ENCODE results near the gene ARPC5L.
"Not testable (repeated sequence)": the region's sequence is repeated elsewhere in the genome, so short reads cannot be mapped to it uniquely, and the experiment has no call there.

Gene ARPC5L

GRCh38 chr9:124899845-124900244, 37.9 kb downstream of the ARPC5L start:
- no peak overlapping the region for H3K4me3 ChIP-seq (ENCODE audit: control insufficient read depth in 1 of 7, extremely low read depth in 1 of 7, insufficient read depth in 4 of 7, low read depth in 2 of 7, low read length in 6 of 7)
- peaks cover 9 to 50% (median 33%) of the 10 kb centered on the region in 4 experiments for H3K36me3 ChIP-seq (ENCODE audit: control insufficient read depth in 4 of 4, insufficient read depth in 4 of 4, low read length in 3 of 4)
- 85% methylated on average over 4 of the region's 9 CpGs for WGBS (ENCODE audit: insufficient coverage)
- ChIA-PET CTCF (interaction anchor here (2.9 kb wide), 1 partner anchor 9 kb away, joined by 16 read pairs; no protein-coding TSS in a partner anchor), POLR2A (no interaction called here)
- no peaks in the 10 kb centered on the region for H3K27me3 ChIP-seq (replicated peaks in 2 of 5; ENCODE audit: control insufficient read depth in 4 of 5, insufficient read depth in 5 of 5, low read length in 4 of 5)
- DNase-seq: peak in 1 of 3 donors; percentile 8
- no peaks in the 10 kb centered on the region for H3K4me1 ChIP-seq (ENCODE audit: control extremely low read depth in 1 of 4, control insufficient read depth in 4 of 4, insufficient read depth in 4 of 4, low read length in 3 of 4)
- no peaks in the 10 kb centered on the region for H3K9me3 ChIP-seq (ENCODE audit: control extremely low read depth in 1 of 5, control insufficient read depth in 4 of 5, insufficient read depth in 2 of 5, low read depth in 1 of 5, low read length in 4 of 5)
- H3K27ac ChIP-seq (ENCODE audit: insufficient read depth in 1 of 2, low read depth in 1 of 2, low read length in 2 of 2, poor library complexity in 1 of 2, severe bottlenecking in 2 of 2): no peak overlapping the region

- CTCF ChIA-PET: no interaction called here
- no peaks in the 10 kb centered on the region for H3K9me3 ChIP-seq (ENCODE audit: control extremely low read depth in 1 of 5, control insufficient read depth in 4 of 5, insufficient read depth in 2 of 5, low read depth in 1 of 5, low read length in 4 of 5)
- no peak for DNase-seq
- no peak overlapping the region for H3K27ac ChIP-seq (ENCODE audit: insufficient read depth in 1 of 2, low read depth in 1 of 2, low read length in 2 of 2, poor library complexity in 1 of 2, severe bottlenecking in 2 of 2)
- no peaks in the 10 kb centered on the region for H3K4me1 ChIP-seq (ENCODE audit: control extremely low read depth in 1 of 4, control insufficient read depth in 4 of 4, insufficient read depth in 4 of 4, low read length in 3 of 4)
- no peaks in the 10 kb centered on the region for H3K27me3 ChIP-seq (replicated peaks in 2 of 5; ENCODE audit: control insufficient read depth in 4 of 5, insufficient read depth in 5 of 5, low read length in 4 of 5)
- POLR2A ChIA-PET: no interaction called here
- no peak overlapping the region for H3K4me3 ChIP-seq (ENCODE audit: control insufficient read depth in 1 of 7, extremely low read depth in 1 of 7, insufficient read depth in 4 of 7, low read depth in 2 of 7, low read length in 6 of 7)
- no CpG with 5 or more reads among the region's 1 CpG for WGBS (ENCODE audit: insufficient coverage)
- peaks cover 7 to 42% (median 23%) of the 10 kb centered on the region in 4 experiments for H3K36me3 ChIP-seq (ENCODE audit: control insufficient read depth in 4 of 4, insufficient read depth in 4 of 4, low read length in 3 of 4)
Observed at GRCh38 chr9:124906966-124907365, 45.0 kb downstream of the ARPC5L start.

- POLR2A ChIA-PET: interaction anchor here (0.6 to 0.7 kb wide), 2 partner anchors 9 to 53 kb away, joined by 3 read pairs; no protein-coding TSS in a partner anchor
- no peak overlapping the region for H3K4me3 ChIP-seq (ENCODE audit: control insufficient read depth in 1 of 7, extremely low read depth in 1 of 7, insufficient read depth in 4 of 7, low read depth in 2 of 7, low read length in 6 of 7)
- no peaks in the 10 kb centered on the region for H3K4me1 ChIP-seq (ENCODE audit: control extremely low read depth in 1 of 4, control insufficient read depth in 4 of 4, insufficient read depth in 4 of 4, low read length in 3 of 4)
- no CpG with 5 or more reads among the region's 2 CpGs for WGBS (ENCODE audit: insufficient coverage)
- DNase-seq: no peak
- H3K27ac ChIP-seq (ENCODE audit: insufficient read depth in 1 of 2, low read depth in 1 of 2, low read length in 2 of 2, poor library complexity in 1 of 2, severe bottlenecking in 2 of 2): no peak overlapping the region
- no peaks in the 10 kb centered on the region for H3K9me3 ChIP-seq (ENCODE audit: control extremely low read depth in 1 of 5, control insufficient read depth in 4 of 5, insufficient read depth in 2 of 5, low read depth in 1 of 5, low read length in 4 of 5)
- peaks cover 7 to 44% (median 25%) of the 10 kb centered on the region in 4 experiments for H3K36me3 ChIP-seq (ENCODE audit: control insufficient read depth in 4 of 4, insufficient read depth in 4 of 4, low read length in 3 of 4)
- CTCF ChIA-PET: interaction anchor here (1.0 kb wide), 1 partner anchor 58 kb away, joined by 4 read pairs; no protein-coding TSS in a partner anchor
- H3K27me3 ChIP-seq (replicated peaks in 2 of 5; ENCODE audit: control insufficient read depth in 4 of 5, insufficient read depth in 5 of 5, low read length in 4 of 5): no peaks in the 10 kb centered on the region
Observed at GRCh38 chr9:124908098-124908497, 46.2 kb downstream of the ARPC5L start.

- no peak overlapping the region for H3K4me3 ChIP-seq (ENCODE audit: control insufficient read depth in 1 of 7, extremely low read depth in 1 of 7, insufficient read depth in 4 of 7, low read depth in 2 of 7, low read length in 6 of 7)
- ChIA-PET CTCF (interaction anchor here (0.5 to 1.4 kb wide), 2 partner anchors 18 to 282 kb away, joined by 3 read pairs; no protein-coding TSS in a partner anchor), POLR2A (no interaction called here)
- H3K36me3 ChIP-seq (ENCODE audit: control insufficient read depth in 4 of 4, insufficient read depth in 4 of 4, low read length in 3 of 4): peaks cover 5 to 55% (median 37%) of the 10 kb centered on the region in 4 experiments
- H3K9me3 ChIP-seq (ENCODE audit: control extremely low read depth in 1 of 5, control insufficient read depth in 4 of 5, insufficient read depth in 2 of 5, low read depth in 1 of 5, low read length in 4 of 5): no peaks in the 10 kb centered on the region
- no peaks in the 10 kb centered on the region for H3K4me1 ChIP-seq (ENCODE audit: control extremely low read depth in 1 of 4, control insufficient read depth in 4 of 4, insufficient read depth in 4 of 4, low read length in 3 of 4)
- 100% methylated on average over 1 of the region's 1 CpG for WGBS (ENCODE audit: insufficient coverage)
- no peak for DNase-seq
- no peaks in the 10 kb centered on the region for H3K27me3 ChIP-seq (replicated peaks in 2 of 5; ENCODE audit: control insufficient read depth in 4 of 5, insufficient read depth in 5 of 5, low read length in 4 of 5)
- no peak overlapping the region for H3K27ac ChIP-seq (ENCODE audit: insufficient read depth in 1 of 2, low read depth in 1 of 2, low read length in 2 of 2, poor library complexity in 1 of 2, severe bottlenecking in 2 of 2)
Observed at GRCh38 chr9:124911766-124912165, 49.8 kb downstream of the ARPC5L start.

- ChIA-PET CTCF (no interaction called here), POLR2A (no interaction called here)
- H3K4me3 ChIP-seq (ENCODE audit: control insufficient read depth in 1 of 7, extremely low read depth in 1 of 7, insufficient read depth in 4 of 7, low read depth in 2 of 7, low read length in 6 of 7): no peak overlapping the region
- no peak for DNase-seq
- no peaks in the 10 kb centered on the region for H3K9me3 ChIP-seq (ENCODE audit: control extremely low read depth in 1 of 5, control insufficient read depth in 4 of 5, insufficient read depth in 2 of 5, low read depth in 1 of 5, low read length in 4 of 5)
- WGBS (ENCODE audit: insufficient coverage): no CpG with 5 or more reads among the region's 2 CpGs
- H3K27me3 ChIP-seq (replicated peaks in 2 of 5; ENCODE audit: control insufficient read depth in 4 of 5, insufficient read depth in 5 of 5, low read length in 4 of 5): no peaks in the 10 kb centered on the region
- H3K27ac ChIP-seq (ENCODE audit: insufficient read depth in 1 of 2, low read depth in 1 of 2, low read length in 2 of 2, poor library complexity in 1 of 2, severe bottlenecking in 2 of 2): no peak overlapping the region
- no peaks in the 10 kb centered on the region for H3K4me1 ChIP-seq (ENCODE audit: control extremely low read depth in 1 of 4, control insufficient read depth in 4 of 4, insufficient read depth in 4 of 4, low read length in 3 of 4)
- H3K36me3 ChIP-seq (ENCODE audit: control insufficient read depth in 4 of 4, insufficient read depth in 4 of 4, low read length in 3 of 4): peaks cover 3 to 53% (median 31%) of the 10 kb centered on the region in 4 experiments
Observed at GRCh38 chr9:124913378-124913777, 51.4 kb downstream of the ARPC5L start.

GRCh38 chr9:124914753-124915405, 52.9 kb downstream of the ARPC5L start:
- H3K4me3 ChIP-seq (ENCODE audit: control insufficient read depth in 1 of 7, extremely low read depth in 1 of 7, insufficient read depth in 4 of 7, low read depth in 2 of 7, low read length in 6 of 7): no peak overlapping the region
- H3K9me3 ChIP-seq (ENCODE audit: control extremely low read depth in 1 of 5, control insufficient read depth in 4 of 5, insufficient read depth in 2 of 5, low read depth in 1 of 5, low read length in 4 of 5): no peaks in the 10 kb centered on the region
- no peak for DNase-seq
- H3K27me3 ChIP-seq (replicated peaks in 2 of 5; ENCODE audit: control insufficient read depth in 4 of 5, insufficient read depth in 5 of 5, low read length in 4 of 5): no peaks in the 10 kb centered on the region
- H3K36me3 ChIP-seq (ENCODE audit: control insufficient read depth in 4 of 4, insufficient read depth in 4 of 4, low read length in 3 of 4): peaks cover 6 to 58% (median 40%) of the 10 kb centered on the region in 4 experiments
- CTCF ChIA-PET: no interaction called here
- no peaks in the 10 kb centered on the region for H3K4me1 ChIP-seq (ENCODE audit: control extremely low read depth in 1 of 4, control insufficient read depth in 4 of 4, insufficient read depth in 4 of 4, low read length in 3 of 4)
- 90% methylated on average over 4 of the region's 5 CpGs for WGBS (ENCODE audit: insufficient coverage)
- peak overlapping the region in 1 of 2 experiments; percentile 5 for H3K27ac ChIP-seq (ENCODE audit: insufficient read depth in 1 of 2, low read depth in 1 of 2, low read length in 2 of 2, poor library complexity in 1 of 2, severe bottlenecking in 2 of 2)
- POLR2A ChIA-PET: no interaction called here

- H3K27me3 ChIP-seq (replicated peaks in 2 of 5; ENCODE audit: control insufficient read depth in 4 of 5, insufficient read depth in 5 of 5, low read length in 4 of 5); H3K27ac ChIP-seq (ENCODE audit: insufficient read depth in 1 of 2, low read depth in 1 of 2, low read length in 2 of 2, poor library complexity in 1 of 2, severe bottlenecking in 2 of 2); H3K9me3 ChIP-seq (ENCODE audit: control extremely low read depth in 1 of 5, control insufficient read depth in 4 of 5, insufficient read depth in 2 of 5, low read depth in 1 of 5, low read length in 4 of 5); DNase-seq; H3K4me1 ChIP-seq (ENCODE audit: control extremely low read depth in 1 of 4, control insufficient read depth in 4 of 4, insufficient read depth in 4 of 4, low read length in 3 of 4); H3K4me3 ChIP-seq (ENCODE audit: control insufficient read depth in 1 of 7, extremely low read depth in 1 of 7, insufficient read depth in 4 of 7, low read depth in 2 of 7, low read length in 6 of 7); CTCF ChIA-PET; POLR2A ChIA-PET: not testable (repeated sequence)
- WGBS (ENCODE audit: insufficient coverage): 100% methylated on average over 5 of the region's 6 CpGs
- H3K36me3 ChIP-seq (ENCODE audit: control insufficient read depth in 4 of 4, insufficient read depth in 4 of 4, low read length in 3 of 4): peaks cover 21 to 51% (median 38%) of the 10 kb centered on the region in 4 experiments
Observed at GRCh38 chr9:124920394-124920793, 58.5 kb downstream of the ARPC5L start.
